OCI-LY1 (cell line): ENCODE results near the gene TSPAN10.
"Not testable (repeated sequence)": the region's sequence is repeated elsewhere in the genome, so short reads cannot be mapped to it uniquely, and the experiment has no call there.

ENCODE experiments used
- H2AFZ ChIP-seq: fragments of 200-600 bp; sonication (generic), shearing (Covaris generic); 2 replicates; pipeline ENCODE4 v1.6.0; 2014; ENCODE audit warnings: antibody characterized with exemption, mild to moderate bottlenecking, low read length
- H3F3A ChIP-seq: fragments of 200-600 bp; sonication (generic), shearing (Covaris generic); 2 replicates; pipeline ENCODE4 v1.6.0; 2014; ENCODE audit warnings: mild to moderate bottlenecking, antibody characterized with exemption, low read length, moderate library complexity; ENCODE audit not compliant: insufficient read depth
- H3K27ac ChIP-seq: fragments of 200-600 bp; sonication (generic); 2 replicates; pipeline ENCODE4 v1.5.1; 2014; ENCODE audit warnings: low read length, mixed run types, mild to moderate bottlenecking, low read depth; ENCODE audit not compliant: poor library complexity, severe bottlenecking
- H3K27me3 ChIP-seq: fragments of 200-600 bp; sonication (generic); 2 replicates; pipeline ENCODE4 v1.6.0; 2014; ENCODE audit warnings: antibody characterized with exemption, mild to moderate bottlenecking, low read length, moderate library complexity; ENCODE audit not compliant: insufficient read depth
- H3K36me3 ChIP-seq: fragments of 200-600 bp; sonication (generic); 2 replicates; pipeline ENCODE4 v1.6.1; 2014; ENCODE audit warnings: mild to moderate bottlenecking, antibody characterized with exemption, low read length, moderate library complexity, mixed read lengths; ENCODE audit not compliant: insufficient read depth
- H3K4me1 ChIP-seq: fragments of 200-600 bp; sonication (generic); 2 replicates; pipeline ENCODE4 v1.5.1; 2014; ENCODE audit warnings: mild to moderate bottlenecking, low read length, moderate library complexity; ENCODE audit not compliant: insufficient read depth, severe bottlenecking
- H3K4me2 ChIP-seq: fragments of 200-600 bp; sonication (generic), shearing (Covaris generic); 2 replicates; pipeline ENCODE4 v1.6.1; 2014; ENCODE audit warnings: low read length
- H3K4me3 ChIP-seq: fragments of 200-600 bp; sonication (generic); 2 replicates; pipeline ENCODE4 v1.5.1; 2014; ENCODE audit warnings: low read length, low read depth, mild to moderate bottlenecking, mixed read lengths; ENCODE audit not compliant: poor library complexity, severe bottlenecking
- H3K79me2 ChIP-seq: fragments of 200-600 bp; shearing (Covaris generic); 2 replicates; pipeline ENCODE4 v1.6.1; 2016; ENCODE audit warnings: mixed run types, low read length, mixed read lengths; ENCODE audit not compliant: insufficient read depth
- H3K9ac ChIP-seq: fragments of 200-600 bp; sonication (generic), shearing (Covaris generic); 2 replicates; pipeline ENCODE4 v1.6.1; 2014; ENCODE audit warnings: mild to moderate bottlenecking, low read length, mixed read lengths
- H3K9me2 ChIP-seq: fragments of 200-600 bp; sonication (generic), shearing (Covaris generic); 2 replicates; pipeline ENCODE4 v1.6.1; 2014; ENCODE audit warnings: low read depth, mild to moderate bottlenecking, low read length, mixed read lengths
- H3K9me3 ChIP-seq: fragments of 200-600 bp; shearing (Covaris generic); 2 replicates; pipeline ENCODE4 v1.6.1; 2014; ENCODE audit warnings: low read length, mixed read lengths
- H4K20me1 ChIP-seq: fragments of 200-600 bp; sonication (generic), shearing (Covaris generic); 2 replicates; pipeline ENCODE4 v1.6.0; 2016; ENCODE audit warnings: mild to moderate bottlenecking, low read length; ENCODE audit not compliant: insufficient read depth
- EZH2 ChIP-seq: fragments of 200-600 bp; sonication (generic), shearing (Covaris generic); IDR thresholded peaks from 2 replicates; pipeline ENCODE4 v1.8.0; 2017; ENCODE audit warnings: borderline replicate concordance, mixed run types, mild to moderate bottlenecking, antibody characterized with exemption, low read length, moderate library complexity, mixed read lengths
- TF ChIP-seq, protein P1 (sequence below): fragments of 200-600 bp; sonication (generic), shearing (Covaris generic); IDR thresholded peaks from 2 replicates; pipeline ENCODE4 v1.5.1; 2017; ENCODE audit warnings: mild to moderate bottlenecking, antibody characterized with exemption, low read length, moderate library complexity, mixed read lengths

The TSPAN10 gene

DNA sequence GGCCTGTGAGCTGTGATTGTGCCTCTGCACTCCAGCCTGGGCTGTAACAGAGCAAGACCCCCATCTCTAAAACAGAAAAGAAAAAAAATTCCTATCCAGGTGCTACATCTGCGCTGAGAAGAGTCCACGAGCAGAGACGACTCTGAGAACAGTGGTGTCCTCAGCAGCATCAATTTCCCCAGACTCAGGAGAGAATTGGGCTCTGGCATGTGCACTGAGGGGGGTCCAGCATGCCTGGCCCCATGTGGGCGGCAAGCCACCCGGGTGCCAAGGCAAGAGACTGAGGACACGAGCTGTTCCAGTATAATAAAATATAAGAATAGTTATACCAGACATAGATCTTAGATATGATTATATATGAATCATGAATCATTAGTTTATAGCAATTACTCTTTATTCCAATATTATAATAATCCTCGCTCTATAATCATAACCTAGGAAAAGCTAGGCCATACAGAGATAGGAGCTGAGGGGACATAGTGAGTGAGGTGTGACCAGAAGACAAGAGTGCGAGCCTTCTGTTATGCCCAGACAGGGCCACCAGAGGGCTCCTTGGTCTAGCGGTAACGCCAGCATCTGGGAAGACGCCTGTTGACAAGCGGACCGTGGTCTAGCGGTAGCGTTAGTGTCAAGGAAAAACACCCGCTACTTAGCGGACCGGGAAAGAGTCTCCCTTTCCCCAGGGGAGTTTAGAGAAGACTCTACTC, 38.7 kb downstream of the TSPAN10 start:
- H3K9ac ChIP-seq, H3K4me2 ChIP-seq, H3K4me1 ChIP-seq, H3K4me3 ChIP-seq, H4K20me1 ChIP-seq, H3K27ac ChIP-seq, H3K79me2 ChIP-seq, H3F3A ChIP-seq, H2AFZ ChIP-seq, H3K9me2 ChIP-seq, H3K27me3 ChIP-seq, H3K9me3 ChIP-seq: not testable (repeated sequence)
- peaks cover 49% of the 10 kb centered on the region for H3K36me3 ChIP-seq
- TF ChIP-seq, protein P1, sequence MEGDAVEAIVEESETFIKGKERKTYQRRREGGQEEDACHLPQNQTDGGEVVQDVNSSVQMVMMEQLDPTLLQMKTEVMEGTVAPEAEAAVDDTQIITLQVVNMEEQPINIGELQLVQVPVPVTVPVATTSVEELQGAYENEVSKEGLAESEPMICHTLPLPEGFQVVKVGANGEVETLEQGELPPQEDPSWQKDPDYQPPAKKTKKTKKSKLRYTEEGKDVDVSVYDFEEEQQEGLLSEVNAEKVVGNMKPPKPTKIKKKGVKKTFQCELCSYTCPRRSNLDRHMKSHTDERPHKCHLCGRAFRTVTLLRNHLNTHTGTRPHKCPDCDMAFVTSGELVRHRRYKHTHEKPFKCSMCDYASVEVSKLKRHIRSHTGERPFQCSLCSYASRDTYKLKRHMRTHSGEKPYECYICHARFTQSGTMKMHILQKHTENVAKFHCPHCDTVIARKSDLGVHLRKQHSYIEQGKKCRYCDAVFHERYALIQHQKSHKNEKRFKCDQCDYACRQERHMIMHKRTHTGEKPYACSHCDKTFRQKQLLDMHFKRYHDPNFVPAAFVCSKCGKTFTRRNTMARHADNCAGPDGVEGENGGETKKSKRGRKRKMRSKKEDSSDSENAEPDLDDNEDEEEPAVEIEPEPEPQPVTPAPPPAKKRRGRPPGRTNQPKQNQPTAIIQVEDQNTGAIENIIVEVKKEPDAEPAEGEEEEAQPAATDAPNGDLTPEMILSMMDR = peak; percentile 43

- Histone ChIP-seq H3K36me3 (peaks cover 37% of the 10 kb centered on the region), H3K4me3 (no peak overlapping the region), H3K9ac (no peak overlapping the region), H3K4me2 (no peak overlapping the region), H3K79me2 (no peaks in the 10 kb centered on the region), H2AFZ (no peak overlapping the region), H3K9me2 (no peaks in the 10 kb centered on the region), H3K27me3 (no peaks in the 10 kb centered on the region), H3K9me3 (no peaks in the 10 kb centered on the region), H3F3A (peaks cover 4% of the 10 kb centered on the region; the same call in 1 of the 2 replicates), H3K4me1 (peaks cover 1% of the 10 kb centered on the region), H4K20me1 (no peaks in the 10 kb centered on the region), H3K27ac (no peak overlapping the region)
- no peak for TF ChIP-seq EZH2
- TF ChIP-seq, protein P1 = no peak
These were observed 39.9 kb downstream of the TSPAN10 start for GRCh38 chr17:81676906-81677305.

DNA sequence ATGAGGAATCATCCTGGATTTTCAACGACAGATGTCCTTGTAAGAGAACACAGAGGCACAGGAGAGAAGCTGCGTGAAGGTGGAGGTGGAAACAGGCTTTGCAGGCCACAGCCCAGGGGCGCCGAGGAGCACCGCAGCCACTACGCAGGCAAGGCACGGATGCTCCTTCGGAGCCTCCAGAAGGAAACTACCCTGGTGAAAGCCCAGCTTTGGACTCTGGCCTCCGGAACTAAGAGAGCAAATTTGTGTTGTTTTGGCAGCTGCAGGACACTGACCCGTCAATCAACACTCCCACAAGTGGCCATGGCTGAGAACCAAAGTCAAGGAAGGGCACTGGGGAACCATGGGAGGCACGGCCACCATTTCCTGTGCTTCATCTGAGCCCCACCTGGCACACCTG, 43.2 kb downstream of the TSPAN10 start:
- peaks cover 20% of the 10 kb centered on the region for H3K4me1 ChIP-seq
- no peak overlapping the region for H3K4me2 ChIP-seq
- H2AFZ ChIP-seq = no peak overlapping the region
- H4K20me1 ChIP-seq = no peaks in the 10 kb centered on the region
- TF ChIP-seq EZH2 = no peak
- TF ChIP-seq, protein P1 = no peak
- no peaks in the 10 kb centered on the region for H3K27me3 ChIP-seq
- no peaks in the 10 kb centered on the region for H3K9me2 ChIP-seq
- no peak overlapping the region for H3K27ac ChIP-seq
- H3K9me3 ChIP-seq = no peaks in the 10 kb centered on the region
- H3K79me2 ChIP-seq = peaks cover 15% of the 10 kb centered on the region
- H3F3A ChIP-seq = peaks cover 4% of the 10 kb centered on the region; the same call in 1 of the 2 replicates
- no peak overlapping the region for H3K9ac ChIP-seq
- no peak overlapping the region for H3K4me3 ChIP-seq
- peaks cover 4% of the 10 kb centered on the region; the same call in 1 of the 2 replicates for H3K36me3 ChIP-seq
